ENCODE results near the gene INSR.

GRCh38 chr19:7182489-7182888, 111.7 kb downstream of the INSR start:
- TF ChIP-seq RFX5 (IDR thresholded peaks at IDR 0.05; ENCODE audit: borderline replicate concordance, low read depth, low read length), result no peak
- no peak for TF ChIP-seq CTCF (IDR thresholded peaks at IDR 0.05; ENCODE audit: control extremely low read depth in 1 of 3, insufficient read depth in 1 of 3, low read depth in 1 of 3, low read length in 3 of 3)
- TF ChIP-seq CTBP2 (IDR thresholded peaks at IDR 0.05; ENCODE audit: borderline replicate concordance, insufficient read depth, insufficient read length, low read length), result no peak
- no peak for TF ChIP-seq JUND (IDR thresholded peaks at IDR 0.05; ENCODE audit: low read length)
- TF ChIP-seq ZNF274 (IDR thresholded peaks at IDR 0.05; ENCODE audit: borderline replicate concordance, extremely low read depth, low read length), result no peak
- TF ChIP-seq RAD21 (IDR thresholded peaks at IDR 0.05 in 1 of 2, conservative IDR thresholded peaks at IDR 0.05 in 1 of 2; ENCODE audit: low read depth in 2 of 2, low read length in 2 of 2), result no peak

Measured in H1 (cell line).